Measurements from ENCODE around the gene NPHP4.
A peak's percentile ranks its signal among the peaks of the same experiment; 100 is the strongest.
"Not testable (repeated sequence)": the region's sequence is repeated elsewhere in the genome, so short reads cannot be mapped to it uniquely, and the experiment has no call there.

NPHP4 gene

DNA sequence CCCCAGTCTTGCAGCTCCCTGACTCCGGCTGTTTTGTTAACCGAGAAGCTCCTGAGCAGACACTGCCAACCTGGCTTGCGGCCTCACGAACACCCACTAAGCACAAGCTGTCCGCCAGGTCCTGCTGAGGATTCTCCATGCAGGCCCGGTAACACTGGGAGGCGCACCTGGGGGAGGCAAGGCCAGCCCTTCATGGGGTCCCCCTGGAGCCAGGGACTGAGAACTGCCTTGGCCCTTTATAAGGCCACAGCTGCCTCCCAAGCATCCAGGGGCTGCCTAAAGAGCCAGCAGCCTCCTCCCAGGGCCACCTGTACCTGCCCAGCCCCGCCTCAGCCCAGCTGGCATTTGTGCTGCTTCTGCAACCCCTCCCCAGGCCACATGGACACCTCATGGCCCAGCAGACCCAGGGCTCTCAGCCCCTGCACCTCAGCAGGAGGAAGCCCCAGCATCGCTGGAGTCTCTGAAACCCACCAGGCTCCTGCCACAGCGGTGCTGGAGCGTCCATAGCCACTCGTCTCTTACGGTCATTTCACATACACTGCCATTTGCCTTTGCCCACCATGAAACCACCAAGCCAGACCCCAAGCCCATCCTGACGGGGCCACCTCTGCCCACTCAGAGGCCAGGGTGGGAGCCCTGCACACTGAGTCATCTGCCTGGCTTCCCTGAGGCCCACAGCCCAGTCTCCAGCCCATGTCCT is 82.5 kb downstream of the NPHP4 start:
- DNase-seq, result no peak

DNA sequence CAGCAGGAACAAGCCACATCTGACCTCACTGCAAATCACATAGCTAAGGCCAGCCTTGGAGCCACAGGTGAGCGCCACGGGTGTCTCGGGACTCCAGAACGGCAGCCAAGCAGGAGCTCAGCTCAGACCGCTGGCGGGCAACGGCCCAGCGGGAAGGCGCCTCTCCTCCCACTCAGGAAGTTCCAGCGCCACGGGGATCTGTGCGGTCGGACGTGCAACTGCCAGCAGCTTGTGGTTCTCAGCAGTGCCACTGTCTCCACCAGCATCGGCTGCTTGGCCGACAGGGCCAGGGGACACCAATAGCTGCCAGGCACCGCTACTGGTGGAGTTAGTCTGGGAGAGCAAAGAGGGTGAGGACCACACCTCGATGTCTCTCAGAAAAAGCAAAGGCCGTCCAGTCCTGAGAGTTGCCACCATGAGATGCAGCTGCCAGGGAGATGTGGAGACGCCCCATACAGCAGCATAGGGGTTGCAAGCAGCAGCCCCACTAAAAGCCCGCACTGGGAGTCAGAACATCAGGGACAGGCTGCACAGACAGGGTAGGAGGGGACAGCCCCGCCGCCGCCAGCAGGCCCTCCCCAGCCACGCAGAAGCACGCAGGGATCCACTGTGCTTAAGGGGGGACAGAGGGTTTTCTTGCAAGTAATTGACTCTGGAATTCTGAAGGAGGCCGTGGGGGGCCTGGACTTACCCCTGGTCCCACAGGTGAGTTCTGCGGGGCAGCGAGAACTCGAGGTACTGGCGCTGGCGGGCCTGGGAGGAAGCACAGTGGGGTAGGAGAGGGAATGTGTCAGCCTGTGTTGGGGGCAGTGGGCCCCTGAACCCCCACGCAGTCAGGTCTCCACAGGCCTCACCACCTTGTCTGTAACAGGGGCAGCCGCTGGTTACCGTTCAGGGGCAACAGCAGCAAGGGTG is 83.5 kb downstream of the NPHP4 start:
- no peak for DNase-seq

DNA sequence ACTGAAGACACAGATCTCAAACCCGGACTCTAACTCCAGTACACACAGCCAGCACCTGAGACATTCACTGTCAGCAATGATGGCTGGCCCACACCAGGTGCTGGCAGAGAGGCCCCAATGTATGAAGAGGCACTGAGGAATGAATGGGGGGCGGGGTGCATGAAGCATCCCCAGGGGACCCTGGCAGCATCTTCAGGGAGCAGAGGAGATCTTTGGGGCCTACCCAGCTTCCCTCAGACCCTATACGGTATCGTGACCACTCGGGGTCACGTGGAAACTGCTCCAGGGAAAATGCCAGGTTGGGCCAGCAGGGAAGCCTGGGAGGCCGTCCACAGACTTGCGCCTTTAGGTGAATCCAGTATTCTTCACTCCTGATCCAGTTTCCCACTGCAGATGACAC is 84.3 kb downstream of the NPHP4 start:
- no peak for DNase-seq

DNA sequence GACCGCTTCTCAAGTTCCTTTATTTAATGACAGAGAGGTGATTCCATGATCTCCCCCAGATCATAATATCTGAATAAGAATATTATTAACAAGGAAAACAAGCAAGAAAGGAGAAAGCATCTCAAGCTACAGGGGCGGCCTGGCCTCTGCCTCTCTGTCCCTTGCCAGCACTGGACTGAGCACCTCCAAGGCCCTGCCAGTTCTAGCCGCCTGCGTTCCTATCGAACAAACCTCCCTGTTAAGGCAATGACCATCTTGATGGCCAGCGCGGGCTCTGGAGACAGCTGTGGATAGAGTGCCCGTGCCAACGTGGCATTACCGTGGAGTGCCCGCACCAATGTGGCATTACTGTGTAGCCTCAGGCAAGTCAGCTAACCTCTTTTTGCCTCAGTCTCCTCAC is 84.8 kb downstream of the NPHP4 start:
- no peak for DNase-seq

DNA sequence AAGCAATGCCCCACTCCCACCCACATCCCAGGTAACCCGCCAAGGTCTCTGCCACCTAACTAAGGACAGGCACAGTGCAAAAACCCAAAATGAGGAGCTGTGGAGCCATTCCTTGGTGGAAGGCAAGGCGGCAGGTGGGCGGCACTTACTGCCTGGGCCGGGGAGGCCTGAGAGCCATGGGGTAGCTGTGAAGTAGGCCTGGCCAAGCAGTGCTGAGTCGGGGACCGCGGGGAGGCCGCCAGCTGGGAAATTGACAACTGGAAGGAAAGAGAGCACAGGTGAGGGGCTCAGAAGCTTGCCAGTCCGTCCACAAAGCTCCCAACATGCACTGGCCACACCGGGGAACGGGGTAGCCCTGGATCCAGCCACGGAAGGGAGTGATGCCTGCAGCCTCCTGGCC is 85.3 kb downstream of the NPHP4 start:
- DNase-seq, result no peak

DNA sequence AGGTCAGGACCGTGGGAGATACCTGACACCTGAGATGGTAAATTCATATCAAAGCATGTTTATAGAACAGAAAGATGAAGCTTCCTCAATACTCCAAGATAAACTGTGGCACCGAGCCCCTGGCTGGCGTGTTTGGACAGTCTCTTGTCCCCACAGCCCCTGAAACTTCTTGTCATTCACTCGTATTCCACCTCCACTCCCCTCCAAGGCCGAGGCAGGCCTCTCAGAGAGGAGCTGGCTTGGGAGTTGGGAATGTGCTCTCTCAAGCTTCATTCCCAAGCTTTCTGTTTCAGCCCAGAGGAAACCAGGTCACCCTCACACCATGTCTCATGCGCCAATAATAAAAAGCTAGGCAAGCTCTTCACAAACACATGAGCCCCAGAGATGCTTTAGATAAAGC is 86.1 kb downstream of the NPHP4 start:
- no peak for DNase-seq

DNA sequence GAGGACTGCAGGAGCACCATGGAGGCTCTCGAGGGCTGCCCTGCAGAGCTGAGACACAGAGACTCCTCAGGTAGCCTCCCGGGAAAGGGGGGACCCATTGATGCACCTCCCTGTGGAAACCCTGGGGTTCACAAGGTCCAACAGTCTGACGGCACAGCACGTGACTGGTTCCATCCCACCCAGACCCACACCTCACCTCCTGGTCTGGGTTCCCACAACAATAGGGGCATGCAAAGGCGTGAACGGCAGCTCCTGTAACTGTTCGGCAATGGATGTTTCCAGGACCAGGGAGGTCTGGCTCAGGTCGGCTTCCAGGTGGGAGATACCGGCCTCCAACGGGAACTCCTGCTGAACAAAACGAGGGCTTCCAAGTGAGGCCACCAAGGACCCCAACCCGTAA is 86.8 kb downstream of the NPHP4 start:
- no peak for DNase-seq

DNA sequence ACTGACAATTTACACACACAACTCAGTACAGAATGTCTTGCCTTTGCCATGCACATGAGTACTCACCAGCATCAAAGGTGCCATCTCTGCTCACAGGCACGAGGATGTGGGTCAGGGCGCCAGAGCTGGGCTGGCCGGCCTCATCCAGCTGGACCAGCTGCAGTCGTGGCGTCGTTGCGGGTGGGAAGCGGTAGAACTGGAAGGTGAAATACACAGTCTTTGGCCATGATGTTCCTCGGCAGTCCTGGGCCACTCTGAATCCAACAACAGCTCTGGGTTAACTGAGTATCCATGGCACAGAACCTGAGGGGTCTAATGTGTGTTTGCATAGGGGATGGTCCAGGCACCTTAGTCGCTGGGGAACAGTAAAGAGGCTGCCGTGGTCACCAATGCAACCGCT is 87.7 kb downstream of the NPHP4 start:
- DNase-seq, result no peak

DNA sequence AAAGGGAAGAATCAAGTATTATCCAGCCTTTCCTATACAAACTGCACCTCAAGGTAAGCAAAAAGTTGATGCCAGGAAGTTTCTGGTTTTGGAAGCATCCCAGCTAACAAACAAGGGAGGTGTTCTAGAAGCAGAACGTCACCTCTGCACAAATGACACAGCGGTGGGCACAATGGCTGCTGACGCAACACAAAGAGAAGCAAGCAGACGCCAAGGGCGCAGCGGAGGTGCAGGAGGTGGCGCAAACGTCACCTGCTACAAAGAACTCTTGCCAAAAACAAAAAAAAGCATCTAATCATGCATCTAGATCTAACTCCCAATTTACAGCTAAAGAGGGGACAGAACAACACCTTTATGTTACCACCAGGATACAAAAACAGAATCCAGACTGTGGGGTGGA is 88.5 kb downstream of the NPHP4 start:
- DNase-seq, result no peak

DNA sequence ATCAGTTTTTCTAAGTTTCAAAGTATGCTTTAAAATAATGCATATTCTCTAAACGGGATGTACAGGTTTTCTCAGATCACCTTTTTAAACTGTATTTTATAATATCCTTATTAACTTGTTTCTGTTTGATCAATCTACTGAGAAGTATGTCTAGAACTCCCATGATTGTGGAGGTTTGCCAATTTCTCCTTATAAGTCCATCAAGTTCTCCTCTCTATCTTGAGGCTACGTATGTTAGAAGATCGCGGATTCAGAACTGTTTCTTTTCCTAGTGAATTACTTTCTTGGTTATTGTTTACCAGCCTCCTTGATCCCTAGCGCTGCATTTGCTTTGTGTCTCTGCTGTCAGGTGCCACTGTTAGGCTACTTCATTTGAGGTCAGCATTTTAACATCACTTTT is 89.2 kb downstream of the NPHP4 start:
- DNase-seq, result no peak

DNA sequence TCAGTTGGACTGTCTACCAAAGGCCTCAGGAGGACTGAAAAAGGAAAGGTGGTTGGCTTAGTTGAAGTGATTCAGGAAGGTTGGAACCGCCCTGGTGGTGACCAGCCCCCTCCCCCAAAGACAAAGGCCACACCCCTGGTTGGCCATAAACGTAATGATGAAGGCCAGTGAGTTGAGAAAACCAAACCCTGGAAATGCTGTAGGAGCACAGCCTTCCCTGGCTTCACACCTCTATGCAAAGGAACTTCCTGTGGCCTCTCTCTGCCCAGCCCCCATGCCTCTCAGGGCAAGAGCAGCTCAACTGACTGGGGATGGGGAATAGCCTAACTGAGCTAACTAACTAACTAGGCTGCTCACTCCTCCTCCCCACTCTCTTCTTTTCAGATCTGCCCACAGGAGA is 90.4 kb downstream of the NPHP4 start:
- DNase-seq, result no peak

DNA sequence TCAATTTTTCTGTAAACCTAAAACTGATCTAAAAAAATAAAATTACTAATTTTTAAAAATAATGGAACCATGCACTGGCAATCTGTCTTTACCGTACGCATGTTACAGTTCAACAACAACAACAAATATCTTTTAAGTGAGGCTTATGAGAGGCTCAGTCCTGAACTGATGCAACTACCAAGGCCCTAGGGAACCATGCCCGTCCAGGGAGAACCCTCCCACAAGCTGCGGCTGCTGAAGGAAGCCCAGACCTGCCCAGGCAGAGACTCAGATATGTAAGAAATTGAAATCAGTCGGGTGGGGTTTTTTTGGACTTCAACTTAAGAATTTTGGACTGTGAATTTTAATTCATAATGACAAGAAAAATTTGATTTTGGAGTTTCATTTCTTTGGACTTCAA is 91.1 kb downstream of the NPHP4 start:
- DNase-seq, result no peak

DNA sequence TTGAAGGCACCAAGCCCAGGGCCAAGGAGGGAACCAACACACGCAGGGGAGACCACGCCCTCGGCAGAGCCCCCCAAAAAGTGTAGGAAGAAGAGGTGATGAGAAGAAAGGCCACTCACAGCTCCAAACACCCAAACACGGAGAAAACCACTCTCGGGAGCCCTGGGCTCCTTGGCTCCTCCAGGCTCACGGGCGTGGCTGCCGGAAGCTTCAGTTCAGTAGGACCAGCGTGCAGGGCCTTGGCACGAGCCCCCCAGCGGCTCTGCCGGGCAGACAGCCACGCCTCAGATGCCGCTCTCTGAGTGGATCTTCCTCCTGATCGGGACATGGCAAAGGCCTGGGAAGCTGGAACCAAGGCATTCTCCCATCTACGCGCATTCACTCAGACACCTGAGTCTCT is 94.0 kb downstream of the NPHP4 start:
- DNase-seq, result no peak

DNA sequence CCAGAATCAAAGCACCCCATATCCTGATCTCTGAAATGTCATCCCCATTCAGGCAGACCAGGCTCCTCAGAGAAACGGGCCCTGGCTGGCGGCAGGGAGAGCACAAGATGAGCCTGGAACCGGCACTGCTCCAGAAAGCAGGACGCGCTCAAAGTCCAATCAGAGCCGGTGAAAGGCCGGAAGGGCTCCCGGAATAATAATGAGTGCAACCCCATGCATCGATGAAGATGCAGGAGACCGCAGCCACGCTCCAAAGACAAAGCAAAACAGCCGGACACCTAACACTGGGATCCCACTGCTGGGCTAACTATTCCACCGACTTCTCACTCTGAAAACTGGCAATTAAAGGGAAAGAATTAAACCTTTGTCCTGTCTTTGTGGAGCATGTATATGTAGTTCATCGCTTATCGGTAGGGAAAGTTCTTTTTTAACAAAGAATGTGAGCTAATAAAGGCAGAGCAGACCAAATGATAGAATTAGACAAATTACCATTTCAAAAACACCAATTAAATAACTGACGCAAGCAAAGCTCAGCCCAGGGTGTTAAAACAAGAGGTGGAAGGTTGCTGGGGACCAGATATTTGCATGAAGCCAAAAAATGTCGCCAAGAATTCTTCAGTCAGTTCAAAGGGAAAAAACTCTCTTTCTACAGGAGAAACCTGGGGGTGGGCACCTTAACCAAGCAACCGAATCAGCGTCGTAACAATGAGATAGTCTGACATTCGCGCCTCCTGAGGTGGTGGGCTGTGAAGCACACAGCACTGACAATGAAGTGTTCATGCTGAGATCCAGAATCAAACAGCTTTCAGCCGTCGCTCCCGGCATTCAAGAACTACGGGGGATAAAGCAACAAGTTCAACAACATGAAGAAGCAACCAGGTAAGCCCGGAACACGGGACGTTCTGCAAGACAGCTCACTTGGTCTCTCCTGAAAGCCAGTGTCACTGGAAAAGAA is 95.2 kb downstream of the NPHP4 start:
- no peak for DNase-seq

DNA sequence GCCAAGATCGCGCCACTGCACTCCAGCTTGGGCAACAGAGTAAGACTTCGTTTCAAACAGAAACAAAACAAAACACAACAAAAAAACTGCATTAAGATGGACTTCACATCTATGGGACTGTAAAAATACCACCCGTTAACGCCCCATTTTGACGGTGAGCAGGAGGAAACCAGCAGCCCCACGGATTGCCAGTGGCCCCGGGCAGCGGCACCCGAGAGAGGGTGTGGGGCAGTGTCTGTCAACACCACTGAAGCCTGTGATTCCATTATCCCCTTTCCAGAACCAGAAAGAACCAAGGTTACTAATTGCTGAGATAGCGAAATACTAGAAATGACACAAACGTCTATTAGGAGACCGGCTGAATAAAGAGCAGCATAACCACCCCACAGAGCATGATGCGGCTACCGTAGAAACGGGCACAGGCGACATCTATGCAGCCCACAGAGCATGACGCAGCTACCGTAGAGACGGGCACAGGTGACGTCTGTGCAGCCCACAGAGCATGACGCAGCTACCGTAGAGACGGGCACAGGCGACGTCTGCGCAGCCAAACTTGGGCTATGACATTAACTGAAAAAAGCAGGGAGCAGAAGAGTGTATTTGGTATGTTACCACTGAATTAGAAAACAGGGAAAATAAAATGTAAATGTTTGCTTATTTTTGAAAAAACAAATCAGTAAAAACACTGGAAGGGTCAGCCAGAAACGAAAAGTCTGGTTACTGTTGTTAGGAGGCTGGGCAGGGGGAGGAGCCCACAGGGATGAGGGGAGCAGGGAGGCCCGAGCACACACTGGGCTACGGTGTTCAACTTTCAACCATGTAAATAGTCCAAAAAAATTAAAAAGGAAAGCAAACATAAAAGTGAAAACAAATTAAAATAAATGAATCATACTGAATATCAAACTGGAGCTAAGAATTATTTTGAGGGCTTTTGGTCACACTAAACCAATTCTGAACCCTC is 96.5 kb downstream of the NPHP4 start:
- DNase-seq, result no peak

DNA sequence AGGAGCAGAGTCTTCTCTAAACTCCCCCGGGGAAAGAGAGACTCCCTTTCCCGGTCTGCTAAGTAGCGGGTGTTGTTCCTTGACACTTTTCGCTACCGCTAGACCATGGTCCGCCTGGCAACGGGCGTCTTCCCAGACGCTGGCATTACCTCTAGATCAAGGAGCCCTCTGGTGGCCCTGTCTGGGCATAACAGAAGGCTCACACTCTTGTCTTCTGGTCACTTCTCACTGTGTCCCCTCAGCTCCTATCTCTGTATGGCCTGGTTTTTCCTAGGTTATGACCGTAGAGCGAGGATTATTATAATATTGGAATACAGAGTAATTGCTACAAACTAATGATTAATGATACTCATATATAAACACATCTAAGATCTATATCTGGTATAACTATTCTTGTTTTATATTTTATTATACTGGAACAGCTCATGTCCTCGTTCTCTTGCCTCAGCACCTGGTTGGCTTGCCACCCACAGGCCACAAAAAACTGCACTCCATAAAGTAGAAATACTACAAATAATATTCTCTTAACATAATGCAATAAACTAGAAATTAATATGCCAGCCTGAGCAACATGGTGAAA is 98.4 kb downstream of the NPHP4 start:
- not testable (repeated sequence) for DNase-seq

DNA sequence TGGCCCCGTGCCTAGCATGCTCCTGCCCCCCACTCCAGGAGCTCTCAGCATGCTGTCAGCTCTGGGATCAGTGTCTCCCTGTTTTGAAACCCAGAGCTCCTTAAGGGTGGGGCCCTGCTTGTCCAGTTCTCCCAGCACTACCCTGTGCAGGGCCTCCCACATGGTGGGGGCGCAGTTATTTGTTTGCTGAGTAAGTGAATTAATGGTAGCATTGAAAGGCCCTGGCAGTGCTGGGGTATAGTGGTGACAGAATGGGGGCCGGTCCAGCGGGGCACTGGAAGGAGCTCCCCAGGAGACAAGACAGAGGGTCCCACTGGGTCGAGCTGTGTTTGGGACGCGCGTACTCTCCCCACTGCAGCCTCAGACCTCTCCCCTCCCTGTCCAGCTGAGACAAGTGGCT is 99.9 kb downstream of the NPHP4 start:
- DNase-seq, result no peak

DNA sequence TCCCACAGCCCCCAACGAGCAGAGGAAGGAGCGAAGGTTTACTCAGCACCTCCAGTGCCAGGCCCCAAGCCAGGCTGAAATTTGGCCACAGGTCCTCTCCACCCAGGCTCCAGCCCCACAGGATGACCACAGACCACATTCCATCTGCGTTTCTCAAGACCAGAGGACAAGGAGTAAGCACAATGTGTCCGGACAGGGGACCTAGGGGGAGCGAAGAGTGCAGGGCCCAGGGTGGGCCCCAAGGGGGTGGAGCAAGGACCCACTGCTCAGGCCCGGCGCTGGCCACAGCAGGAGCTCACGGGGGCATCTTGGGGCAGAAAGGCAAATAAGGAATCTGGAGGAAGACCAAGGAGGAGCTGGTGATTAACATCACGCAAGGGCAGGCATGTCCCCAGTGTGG is 100.5 kb downstream of the NPHP4 start:
- peak; percentile 11 for DNase-seq

DNA sequence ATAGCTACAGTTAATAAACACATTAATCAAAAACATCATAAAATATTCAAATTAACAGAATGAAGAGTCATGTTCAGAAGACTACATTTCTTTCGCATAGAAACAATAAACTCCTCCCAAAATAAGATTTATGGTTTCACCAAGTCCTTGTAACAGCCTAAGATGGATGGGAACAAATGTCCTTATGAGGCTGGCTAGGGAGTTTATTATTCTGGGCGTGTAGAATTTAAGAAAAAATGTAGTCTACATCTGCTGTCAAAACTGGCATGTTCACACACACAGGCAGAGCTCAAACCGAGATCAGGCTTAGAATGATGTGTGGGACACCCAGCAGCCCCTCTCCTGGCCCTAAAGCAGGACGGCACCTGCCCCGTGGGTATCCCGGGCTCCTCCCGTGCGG is 101.1 kb downstream of the NPHP4 start:
- no peak for DNase-seq

DNA sequence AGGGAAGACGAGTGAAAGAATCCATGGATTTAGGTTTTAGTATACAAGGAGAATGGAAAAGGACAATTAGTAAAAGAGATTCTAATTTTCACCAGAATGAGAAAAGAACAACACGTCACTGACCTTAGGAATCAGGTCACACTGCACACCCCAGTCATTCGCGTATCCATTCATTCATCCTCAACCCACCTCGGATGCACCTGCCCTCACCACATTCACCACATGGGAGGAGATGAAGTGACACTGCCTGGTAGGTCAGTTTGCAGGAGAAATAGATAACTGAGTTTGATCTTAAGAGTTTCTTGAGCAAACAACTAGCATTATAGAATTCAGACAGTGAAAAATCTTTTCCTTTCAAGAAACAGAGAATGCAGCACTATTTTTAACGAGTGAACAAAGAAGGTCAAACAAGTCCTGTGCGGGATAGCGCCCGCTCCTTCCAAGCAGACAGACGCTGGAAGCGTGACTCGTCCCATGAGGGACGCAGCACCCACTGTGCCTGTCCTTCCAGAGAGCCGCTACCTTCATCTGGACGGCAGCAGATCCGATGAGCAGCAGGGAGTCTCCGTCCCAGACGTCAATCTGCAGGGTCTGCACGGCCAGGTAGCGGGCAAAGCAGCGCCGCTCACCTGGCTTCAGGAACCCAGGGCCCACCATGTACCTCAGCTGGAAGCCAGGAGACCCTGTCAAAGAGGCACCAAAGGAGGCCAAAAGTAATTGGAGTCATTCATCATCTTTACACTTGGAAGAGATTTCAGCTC is 101.7 kb downstream of the NPHP4 start:
- DNase-seq, result no peak

DNA sequence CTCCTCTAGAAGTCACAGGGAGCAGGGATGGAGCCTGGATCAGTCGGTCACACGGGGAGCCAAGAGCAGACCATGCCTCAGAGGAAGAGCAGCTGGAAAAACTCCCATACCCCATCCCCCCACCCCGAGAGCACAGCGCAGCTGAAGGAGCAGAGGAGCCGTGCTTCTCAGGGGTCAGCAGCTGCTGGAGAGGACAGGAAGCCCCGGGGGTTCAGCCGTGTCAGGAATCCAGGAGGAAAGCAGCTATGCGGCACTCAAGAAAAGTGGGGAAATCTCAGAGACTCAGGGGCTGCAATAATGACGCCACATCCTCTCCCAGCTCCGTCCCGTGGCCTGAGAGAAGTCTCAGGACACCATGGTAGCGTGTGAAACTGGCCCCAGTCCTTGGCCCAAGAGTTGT is 102.3 kb downstream of the NPHP4 start:
- no peak for DNase-seq
